NCI-H2196 treated with DMSO at 0.1 percent for 48 hours (cell line): ENCODE results near the gene HASPIN.
"Not testable (repeated sequence)": the region's sequence is repeated elsewhere in the genome, so short reads cannot be mapped to it uniquely, and the experiment has no call there.

ENCODE experiments used
- DNase-seq: peaks from one replicate; lab custom pipeline; 2025; ENCODE audit not compliant: unreplicated experiment; lab: John Stamatoyannopoulos, UW

Gene HASPIN

DNA sequence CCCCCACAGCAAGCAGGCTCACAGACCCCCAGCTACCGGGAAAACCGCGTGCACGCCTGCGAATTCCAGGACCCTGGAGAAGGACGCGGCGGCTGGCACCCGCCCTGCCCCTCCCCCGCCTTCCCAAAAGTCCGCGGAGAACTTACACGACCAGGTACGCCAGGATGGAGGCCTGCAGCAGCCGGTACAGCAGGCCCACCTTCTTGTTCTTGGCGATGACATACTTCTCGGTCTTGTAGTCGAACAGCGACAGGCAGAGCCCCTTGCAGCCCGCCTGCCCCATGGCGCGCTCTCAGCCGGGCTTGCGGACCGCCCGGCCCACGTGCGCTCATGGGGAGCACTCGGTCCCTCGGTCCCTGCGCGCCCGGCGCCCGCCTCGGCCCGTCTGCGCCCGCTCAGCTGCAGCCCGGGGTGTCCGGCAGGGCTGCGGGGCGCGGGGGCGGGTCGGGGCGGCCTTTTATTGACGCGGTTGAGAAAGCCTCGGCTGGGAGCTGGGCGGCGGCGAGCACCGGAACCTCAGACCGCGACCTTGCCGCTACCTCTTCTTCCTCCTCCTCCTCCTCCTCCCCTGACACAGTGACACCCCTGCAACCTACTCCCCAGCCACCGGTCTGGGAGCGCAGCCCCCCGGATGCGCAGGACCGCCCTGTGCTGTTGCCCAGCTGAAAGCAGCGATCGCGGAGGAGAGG, 27.8 kb upstream of the HASPIN start, which contains the start of gene P2RX5:
Gene P2RX5, minus strand, starts transcription at position 433 of the 689 bp plus-strand sequence. Its CDS starts 150 bp downstream, at position 283.
- no peak for DNase-seq

DNA sequence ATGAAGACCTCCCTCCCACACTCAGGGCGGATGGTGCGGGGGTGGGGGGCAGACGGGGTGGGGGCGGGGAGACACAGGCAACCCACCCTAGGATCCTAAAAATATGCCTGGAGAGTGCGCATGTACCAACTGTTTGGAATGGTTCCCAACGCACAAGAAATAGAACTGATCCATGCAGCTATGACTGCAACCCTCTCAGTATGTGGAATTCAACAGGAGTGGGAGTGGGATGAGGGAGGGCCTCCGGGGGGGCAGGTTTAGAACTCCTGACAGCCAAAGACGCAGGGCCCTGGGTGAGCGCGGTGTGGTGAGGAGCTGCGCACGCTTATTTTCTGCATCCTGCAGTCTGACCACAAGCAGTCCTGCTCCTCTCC, 26.6 kb upstream of the HASPIN start:
- DNase-seq: no peak

DNA sequence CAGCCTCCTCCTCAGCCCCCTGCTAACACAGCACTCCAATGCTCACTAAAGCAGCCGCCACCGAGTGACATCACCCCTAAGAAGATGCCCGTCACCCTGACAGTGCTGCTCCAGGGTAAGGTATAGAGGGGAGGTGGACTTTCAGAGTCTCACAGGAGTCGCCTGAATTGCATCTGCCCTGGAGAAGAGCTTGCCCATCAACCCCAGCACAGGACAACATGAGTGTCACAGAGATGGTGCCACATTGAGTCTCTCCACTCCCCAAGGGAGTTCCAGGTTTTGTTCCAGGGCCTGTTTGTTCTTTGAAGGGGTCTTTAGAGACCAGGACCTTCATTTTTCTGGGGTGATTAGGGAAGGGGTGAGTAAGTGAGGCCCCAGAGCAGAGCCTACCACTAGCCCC, 25.6 kb upstream of the HASPIN start:
- DNase-seq: no peak

DNA sequence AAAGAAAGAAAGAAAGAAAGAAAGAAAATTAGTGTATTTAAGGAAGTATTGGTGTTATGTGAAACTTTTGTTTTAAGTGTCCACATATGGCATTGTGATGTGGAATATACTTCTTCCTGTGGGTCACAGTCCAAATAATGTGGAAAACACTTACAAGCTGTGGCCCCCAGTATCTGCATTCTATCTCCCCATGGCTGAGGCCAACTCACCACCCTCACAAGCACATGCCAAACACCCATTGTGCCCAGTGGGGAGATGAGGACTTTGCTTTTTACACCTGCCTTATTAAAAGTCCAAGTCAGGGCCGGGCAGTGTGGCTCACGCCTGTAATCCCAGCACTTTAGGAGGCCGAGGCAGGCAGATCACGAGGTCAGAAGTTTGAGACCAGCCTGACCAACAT, 23.8 kb upstream of the HASPIN start:
- DNase-seq: no peak

DNA sequence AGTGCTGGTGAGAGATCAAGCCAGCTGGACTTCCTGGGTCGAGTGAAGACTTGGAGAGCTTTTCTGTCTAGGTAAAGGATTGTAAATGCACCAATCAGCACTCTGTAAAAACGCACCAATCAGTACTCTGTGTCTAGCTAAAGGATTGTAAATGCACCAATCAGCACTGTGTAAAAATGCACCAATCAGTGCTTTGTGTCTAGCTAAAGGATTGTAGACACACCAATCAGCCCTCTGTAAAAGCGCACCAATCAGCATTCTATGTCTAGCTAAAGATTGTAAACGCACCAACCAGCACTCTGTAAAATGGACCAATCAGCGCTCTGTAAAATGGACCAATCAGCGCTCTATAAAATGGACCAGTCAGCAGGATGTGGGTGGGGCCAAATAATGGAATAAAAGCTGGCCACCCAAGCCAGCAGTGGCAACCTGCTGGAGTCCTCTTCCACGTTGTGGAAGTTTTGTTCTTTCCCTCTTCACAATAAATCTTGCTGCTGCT, 21.6 kb upstream of the HASPIN start:
- DNase-seq: not testable (repeated sequence)

DNA sequence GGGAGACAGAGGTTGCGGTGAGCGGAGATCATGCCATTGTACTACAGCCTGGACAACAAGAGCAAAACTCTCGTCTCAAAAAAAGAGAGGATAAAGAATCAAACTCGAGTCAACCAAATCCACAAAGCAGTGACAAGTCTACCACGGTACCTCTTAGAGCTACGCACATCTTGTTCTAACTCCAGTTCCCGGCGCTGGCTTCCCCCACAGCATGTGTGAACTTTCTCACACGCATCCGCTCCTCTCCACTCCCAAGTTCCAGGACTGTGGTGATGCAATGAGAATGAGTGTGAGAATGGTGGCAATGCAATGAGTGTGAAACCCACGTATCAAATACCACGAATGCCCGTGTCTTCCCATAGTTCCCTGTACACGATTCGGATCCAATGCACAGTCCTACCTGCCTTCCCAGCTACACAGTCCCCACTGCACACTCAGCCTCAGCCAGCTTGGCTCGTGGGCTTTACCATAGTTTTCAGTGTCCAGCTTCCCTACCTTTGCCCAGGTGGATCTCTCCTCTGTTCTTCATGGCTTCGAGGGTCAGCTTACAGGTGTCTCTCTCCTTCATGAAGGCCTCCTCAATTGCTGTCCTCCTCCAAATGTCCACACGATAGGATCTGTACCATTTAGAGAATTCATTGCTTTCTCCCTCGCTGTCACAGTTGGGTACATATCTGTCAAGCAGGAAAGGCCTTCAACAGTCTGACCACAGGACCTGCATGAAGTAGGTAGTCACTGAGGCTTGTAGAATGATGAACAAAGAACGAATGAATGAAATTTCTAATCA, 18.6 kb upstream of the HASPIN start:
- no peak for DNase-seq

DNA sequence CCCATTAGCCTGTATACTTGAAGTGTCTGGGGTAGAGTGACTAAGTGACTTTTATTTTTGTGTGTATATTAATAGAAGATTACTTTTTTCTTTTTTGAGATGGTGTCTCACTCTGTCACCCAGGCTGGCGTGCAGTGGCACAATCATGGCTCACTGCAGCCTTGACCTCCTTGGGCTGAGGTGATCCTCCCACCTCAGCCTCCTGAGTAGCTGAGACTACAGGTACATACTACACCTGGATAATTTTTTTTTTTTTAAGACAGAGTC, 18.1 kb upstream of the HASPIN start:
- not testable (repeated sequence) for DNase-seq

DNA sequence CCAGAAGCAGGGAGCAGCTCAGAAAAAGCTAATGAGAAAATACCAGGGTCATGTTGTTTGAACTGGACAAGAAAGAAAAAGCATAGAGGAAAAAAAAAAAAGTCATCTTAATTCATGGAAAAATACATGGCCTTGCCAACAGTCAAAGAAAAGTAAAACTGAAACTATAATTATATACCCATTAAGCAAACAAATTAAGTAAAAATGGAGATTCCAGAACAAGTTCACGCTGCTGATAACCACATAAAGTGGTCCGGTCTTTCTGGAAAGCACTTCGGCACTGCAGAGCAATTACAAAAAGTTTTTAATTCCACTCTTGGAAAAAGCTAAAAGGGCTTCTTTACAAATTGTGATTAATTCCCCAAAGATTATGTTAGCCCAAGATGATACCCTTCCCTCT, 15.3 kb upstream of the HASPIN start:
- no peak for DNase-seq

DNA sequence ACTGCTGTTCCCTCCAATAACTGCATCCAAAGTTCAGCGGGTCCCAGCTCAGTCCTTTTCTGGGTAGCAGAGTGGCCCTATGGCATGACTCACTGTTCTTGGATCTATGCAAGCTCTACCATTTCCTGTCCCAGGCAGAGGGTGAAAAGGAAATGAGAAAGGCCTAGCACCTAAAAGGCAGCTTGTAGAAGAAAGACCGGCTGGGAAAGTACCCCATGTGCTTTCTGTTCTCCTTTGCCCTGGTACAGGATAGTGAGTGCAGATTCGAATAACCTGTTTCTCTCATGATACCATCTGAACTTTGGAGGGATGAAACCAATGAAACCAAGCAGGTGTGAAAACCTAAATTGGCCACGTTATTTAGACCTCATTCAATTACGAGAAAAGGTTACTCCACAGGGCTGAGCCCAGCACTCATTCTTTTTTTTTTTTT, 12.7 kb upstream of the HASPIN start:
- DNase-seq: no peak

DNA sequence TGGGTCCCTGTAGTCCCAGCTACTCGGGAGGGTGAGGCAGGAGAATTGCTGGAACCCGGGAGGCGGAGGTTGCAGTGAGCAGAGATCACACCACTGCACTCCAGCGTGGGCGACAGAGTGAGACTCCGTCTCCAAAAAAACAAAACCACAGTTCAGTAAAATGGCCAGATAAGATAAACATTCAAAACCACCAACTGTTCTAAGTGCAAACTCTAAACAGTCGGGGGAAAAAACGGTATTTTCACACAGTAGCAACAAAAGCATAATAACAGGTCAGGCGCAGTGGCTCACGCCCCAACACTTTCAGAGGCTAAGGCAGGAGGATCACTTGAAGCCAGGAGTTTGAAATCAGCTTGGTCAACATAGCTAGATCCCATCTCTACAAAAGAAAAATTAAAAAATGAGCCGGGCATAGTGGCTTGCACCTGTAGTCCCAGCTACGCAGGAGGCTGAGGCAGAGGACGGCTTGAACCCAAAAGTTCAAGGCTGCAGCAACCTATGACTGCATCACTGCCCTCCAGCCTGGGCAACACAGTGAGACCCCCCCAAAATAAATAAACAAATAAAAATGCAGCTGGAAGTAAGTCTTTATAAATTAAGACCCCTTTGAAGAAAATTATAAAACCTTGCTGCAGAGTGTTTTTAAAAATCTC, 10.8 kb upstream of the HASPIN start:
- no peak for DNase-seq

DNA sequence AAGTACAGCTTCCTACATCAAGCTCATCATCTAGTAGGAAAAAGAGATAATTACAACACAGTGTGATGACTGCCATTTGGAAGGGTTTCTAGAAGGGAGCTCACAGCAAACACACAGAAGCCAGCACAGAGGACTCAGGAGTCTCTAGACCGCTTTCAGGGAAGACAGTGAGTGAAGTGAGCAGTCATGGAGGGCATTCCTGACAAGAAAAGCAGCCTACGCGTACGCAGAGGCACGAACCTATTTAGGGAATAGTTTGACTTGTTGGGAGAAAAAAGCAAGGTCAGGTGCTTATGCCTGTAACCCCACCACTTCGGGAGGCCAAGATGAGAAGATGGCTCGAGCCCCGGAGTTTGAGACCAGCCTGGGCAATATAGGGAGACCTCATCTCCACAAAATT, 8.4 kb upstream of the HASPIN start:
- DNase-seq: no peak

DNA sequence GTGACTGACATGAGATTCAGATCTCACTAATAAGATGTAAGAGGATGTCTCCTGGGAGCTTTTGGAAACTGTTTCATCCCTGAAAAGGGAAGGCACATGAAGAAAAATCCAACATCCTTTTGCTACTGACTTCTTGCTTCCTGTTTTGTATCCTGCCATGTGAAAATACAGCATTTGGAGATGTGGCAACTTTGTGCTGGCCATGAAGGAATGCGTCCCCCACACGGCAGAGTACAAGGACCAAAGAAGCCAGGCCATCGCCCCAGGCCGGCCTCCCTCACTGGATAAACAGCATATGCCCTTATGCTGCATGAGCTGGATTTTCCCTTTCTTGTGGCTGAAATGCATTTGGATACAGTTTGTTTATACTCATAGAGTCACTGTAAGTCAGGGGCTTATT, 5.5 kb upstream of the HASPIN start:
- no peak for DNase-seq

DNA sequence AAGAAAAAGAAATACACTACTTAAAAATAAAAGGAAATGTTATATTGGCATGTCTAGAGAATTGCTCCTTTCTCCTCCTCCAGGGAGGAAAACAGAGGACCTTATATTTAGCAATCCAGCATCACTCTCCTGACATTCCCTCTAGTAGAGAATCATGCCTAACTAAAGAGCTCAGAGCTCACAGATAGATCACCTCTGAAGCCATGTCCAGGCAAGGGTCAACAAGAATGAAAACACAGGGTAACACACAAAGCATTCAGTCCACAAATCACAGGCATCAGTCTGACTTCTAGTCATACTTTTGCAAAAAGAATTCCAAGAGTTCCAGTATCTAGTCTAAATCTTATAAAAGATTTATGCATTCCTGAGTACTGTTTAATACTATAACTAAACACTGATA, 4.4 kb upstream of the HASPIN start:
- DNase-seq: no peak

DNA sequence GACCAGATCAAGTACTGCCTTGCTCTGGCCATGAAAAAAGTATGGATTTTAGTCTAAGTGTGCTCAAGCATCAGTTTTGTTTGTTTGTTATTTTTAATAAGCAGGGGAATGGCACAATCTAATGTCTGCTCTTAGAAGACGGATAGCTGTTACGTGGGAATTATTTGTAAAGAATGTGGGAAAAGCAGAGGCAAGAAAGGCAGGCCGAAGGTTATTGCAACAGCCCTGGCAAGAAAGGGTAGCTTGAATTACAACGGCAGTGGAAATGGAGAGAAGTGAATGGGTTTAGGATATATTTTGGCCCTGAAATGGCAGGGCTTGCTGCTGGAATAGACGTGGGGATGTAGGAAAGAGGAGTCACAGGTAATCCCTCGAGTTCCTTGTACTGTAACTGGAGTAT, 987 bp upstream of the HASPIN start:
- no peak for DNase-seq

DNA sequence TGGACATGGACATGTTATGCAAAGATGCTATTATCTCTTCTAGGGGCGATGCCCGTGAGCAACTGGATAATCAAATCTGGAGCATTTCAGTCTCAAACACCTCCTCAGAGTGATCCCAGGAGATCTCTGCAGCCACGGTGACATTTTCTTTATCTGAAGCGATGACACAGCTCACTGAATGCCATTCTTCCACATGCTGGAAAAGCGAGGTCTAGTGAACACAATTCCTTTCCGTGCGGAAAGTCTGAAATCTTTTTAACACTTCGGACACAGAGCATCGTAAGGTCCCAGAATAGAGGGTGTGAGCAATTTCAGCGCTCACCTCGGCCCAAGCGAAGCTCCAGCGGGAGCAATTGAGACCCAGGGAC, 531 bp upstream of the HASPIN start:
- no peak for DNase-seq

DNA sequence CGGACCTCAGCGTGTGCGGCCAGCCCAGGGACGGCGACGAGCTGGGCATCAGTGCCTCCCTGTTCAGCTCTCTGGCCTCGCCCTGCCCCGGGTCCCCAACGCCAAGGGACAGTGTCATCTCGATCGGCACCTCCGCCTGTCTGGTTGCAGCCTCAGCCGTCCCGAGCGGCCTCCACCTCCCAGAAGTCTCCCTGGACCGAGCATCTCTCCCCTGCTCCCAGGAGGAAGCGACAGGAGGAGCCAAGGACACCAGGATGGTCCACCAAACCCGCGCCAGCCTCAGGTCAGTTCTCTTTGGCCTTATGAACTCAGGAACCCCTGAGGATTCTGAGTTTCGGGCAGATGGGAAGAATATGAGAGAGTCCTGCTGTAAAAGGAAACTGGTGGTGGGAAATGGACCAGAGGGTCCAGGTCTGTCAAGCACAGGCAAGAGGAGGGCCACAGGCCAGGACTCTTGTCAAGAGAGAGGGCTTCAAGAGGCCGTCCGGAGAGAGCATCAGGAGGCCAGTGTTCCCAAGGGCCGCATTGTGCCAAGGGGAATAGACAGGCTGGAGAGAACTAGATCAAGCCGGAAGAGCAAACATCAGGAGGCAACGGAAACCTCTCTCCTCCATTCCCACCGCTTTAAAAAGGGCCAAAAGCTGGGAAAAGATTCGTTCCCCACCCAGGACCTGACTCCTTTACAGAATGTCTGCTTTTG, 825 bp downstream of the HASPIN start:
- no peak for DNase-seq

DNA sequence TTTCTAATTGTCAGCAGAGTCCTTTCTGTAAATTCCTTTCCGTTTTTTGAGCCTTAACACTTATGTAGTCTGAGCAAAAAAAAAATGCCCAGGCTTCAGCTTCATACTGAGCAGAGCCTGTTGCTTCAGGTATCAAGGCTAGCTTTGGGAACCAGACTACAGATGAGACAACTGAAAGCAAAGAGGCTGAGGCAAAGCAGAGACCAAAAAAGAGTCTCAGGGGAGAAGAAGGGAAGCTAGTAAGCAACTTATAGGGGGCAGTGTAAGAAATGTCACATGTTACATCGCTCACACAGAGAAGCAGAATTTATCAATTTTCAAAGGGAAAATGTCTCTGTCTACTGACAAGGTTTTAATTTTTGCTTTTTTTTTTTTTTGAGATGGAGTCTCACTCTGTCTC, 3.3 kb downstream of the HASPIN start:
- no peak for DNase-seq

DNA sequence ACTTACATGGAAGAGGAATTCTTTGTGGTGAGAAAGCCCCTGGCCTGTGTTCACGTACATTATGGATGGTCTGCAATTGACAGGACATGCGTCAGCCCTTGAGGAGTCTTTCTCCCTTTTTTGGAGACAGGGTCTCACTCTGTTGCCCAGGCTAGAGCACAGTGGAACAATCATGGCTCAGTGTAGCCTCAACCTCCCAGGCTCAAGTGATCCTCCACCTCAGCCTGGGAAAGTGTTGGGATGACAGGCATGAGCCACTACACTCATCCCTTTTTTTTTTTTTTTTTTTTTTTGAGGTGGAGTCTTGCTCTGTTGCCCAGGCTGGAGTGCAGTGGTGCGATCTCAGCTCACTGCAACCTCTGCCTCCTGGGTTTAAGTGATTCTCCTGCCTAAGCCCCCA, 4.4 kb downstream of the HASPIN start:
- DNase-seq: not testable (repeated sequence)

DNA sequence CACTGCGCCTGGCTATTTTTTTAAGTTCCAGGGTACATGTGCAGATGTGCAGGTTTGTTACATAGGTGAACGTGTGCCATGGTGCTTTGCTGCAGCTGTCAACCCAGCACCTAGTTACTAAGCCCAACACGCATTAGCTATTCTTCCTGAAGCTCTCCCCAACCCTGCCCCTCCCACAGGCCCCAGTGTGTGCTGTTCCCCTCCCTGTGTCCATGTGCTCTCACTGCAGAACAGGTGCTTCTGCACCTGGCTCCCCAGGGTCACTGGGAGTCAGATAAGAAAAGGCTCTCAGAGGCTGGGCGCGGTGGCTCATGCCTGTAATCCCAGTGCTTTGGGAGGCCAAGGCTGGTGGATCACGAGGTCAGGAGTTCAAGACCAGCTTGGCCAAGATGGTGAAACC, 6.2 kb downstream of the HASPIN start:
- DNase-seq: no peak

DNA sequence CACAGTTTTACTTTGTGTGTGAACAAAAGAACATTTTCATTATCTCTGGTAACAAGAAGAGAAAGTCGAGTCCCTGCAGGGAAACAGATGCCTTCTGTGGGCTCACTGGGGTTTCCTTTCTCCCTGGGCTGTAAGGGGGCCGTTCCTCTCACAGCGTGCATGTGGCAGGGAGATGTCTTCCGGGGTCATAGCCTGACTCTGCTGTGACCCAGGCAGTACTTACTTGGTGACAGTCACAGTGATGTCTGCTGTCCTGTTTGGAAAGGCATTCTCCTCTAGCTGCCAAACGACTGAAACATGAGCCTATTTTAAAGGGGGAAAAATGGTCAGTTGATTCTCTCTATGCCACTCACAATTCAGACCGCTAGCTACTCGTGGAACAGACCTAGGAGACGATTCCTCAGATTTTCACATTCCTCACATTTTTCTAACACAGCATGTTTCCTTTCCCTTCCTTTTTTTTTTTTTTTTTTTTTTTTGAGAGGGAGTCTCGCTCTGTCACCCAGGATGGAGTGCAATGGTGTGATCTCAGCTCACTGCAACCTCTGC, 7.3 kb downstream of the HASPIN start:
- DNase-seq: no peak

DNA sequence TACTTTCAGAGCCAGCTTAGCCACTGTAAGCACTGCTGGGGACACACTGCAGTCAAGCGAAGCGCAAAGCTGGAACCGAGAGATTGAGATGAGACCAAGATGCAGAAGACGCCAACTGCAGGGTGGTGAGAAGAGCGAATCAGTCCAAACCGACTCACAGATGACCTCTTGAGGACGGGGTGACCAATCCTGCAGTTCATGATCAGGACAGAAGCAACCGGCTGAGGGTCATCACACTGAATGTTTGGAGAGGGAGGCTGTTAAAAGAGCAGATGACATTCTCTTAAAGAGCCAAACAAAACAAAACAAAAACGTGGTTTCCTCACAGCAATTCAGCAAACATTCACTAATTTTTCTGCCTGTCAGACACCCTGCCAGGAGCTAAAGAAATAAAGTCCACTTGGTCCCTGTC, 8.5 kb downstream of the HASPIN start:
- no peak for DNase-seq
